SK-N-SH treated with all-trans-retinoic acid at 6 μM for 48 hours (cell line): ENCODE data around the gene CRLF1.

Source experiments
- ATAC-seq: fragments of 200-7000 bp; cut with Tn5 transposase; 3 replicates; pipeline ENCODE4 v1.9.1; 2020; ENCODE audit warnings: mild to moderate bottlenecking, moderate library complexity
- ARNTL ChIP-seq: fragments of 450-650 bp; formaldehyde crosslinking; IDR thresholded peaks from 2 replicates; pipeline ENCODE4 v1.5.0; 2020; ENCODE audit warnings: low read depth, mild to moderate bottlenecking, moderate library complexity, borderline replicate concordance
- BACH2 ChIP-seq: fragments of 250-450 bp; sonication (Bioruptor Pico); IDR thresholded peaks from 2 replicates; pipeline ENCODE4 v1.9.0; 2021; ENCODE audit warnings: mild to moderate bottlenecking, borderline replicate concordance
- CSDC2 ChIP-seq: fragments of 250-450 bp; sonication (Bioruptor Pico); IDR thresholded peaks from 2 replicates; pipeline ENCODE4 v1.5.0; 2020; ENCODE audit warnings: mild to moderate bottlenecking, moderate library complexity
- CSRNP3 ChIP-seq: fragments of 250-450 bp; sonication (Bioruptor Pico); IDR thresholded peaks from 2 replicates; pipeline ENCODE4 v1.5.1; 2021; ENCODE audit warnings: mild to moderate bottlenecking, moderate library complexity
- ESRRG ChIP-seq: fragments of 250-450 bp; sonication (Bioruptor Pico); IDR thresholded peaks from 2 replicates; pipeline ENCODE4 v1.6.1; 2021; ENCODE audit warnings: mild to moderate bottlenecking
- ISL1 ChIP-seq: fragments of 250-450 bp; sonication (Bioruptor Pico); IDR thresholded peaks from 2 replicates; pipeline ENCODE4 v2.1.2; 2022; ENCODE audit warnings: mild to moderate bottlenecking, moderate library complexity
- OSR1 ChIP-seq: fragments of 250-450 bp; sonication (Bioruptor Pico); IDR thresholded peaks from 2 replicates; pipeline ENCODE4 v1.8.0; 2022; ENCODE audit warnings: moderate library complexity, mild to moderate bottlenecking, inconsistent platforms
- PATZ1 ChIP-seq: fragments of 250-450 bp; sonication (Bioruptor Pico); IDR thresholded peaks from 2 replicates; pipeline ENCODE4 v1.8.0; 2020; ENCODE audit warnings: mild to moderate bottlenecking, moderate library complexity, borderline replicate concordance
- POU6F1 ChIP-seq: fragments of 250-450 bp; sonication (Bioruptor Pico); IDR thresholded peaks from 2 replicates; pipeline ENCODE4 v1.8.0; 2021; ENCODE audit warnings: low read depth, mild to moderate bottlenecking, moderate library complexity, borderline replicate concordance
- PPARA ChIP-seq: fragments of 250-450 bp; sonication (Bioruptor Pico); IDR thresholded peaks from 2 replicates; pipeline ENCODE4 v1.5.0; 2020; ENCODE audit warnings: mild to moderate bottlenecking, borderline replicate concordance
- SNAI2 ChIP-seq: fragments of 250-450 bp; sonication (Bioruptor Pico); IDR thresholded peaks from 2 replicates; pipeline ENCODE4 v1.5.0; 2020; ENCODE audit warnings: mild to moderate bottlenecking, moderate library complexity
- TCF4 ChIP-seq: fragments of 250-450 bp; sonication (Bioruptor Pico); IDR thresholded peaks from 2 replicates; pipeline ENCODE4 v1.8.0; 2021; ENCODE audit warnings: mild to moderate bottlenecking, moderate library complexity, borderline replicate concordance
- TOX ChIP-seq: fragments of 250-450 bp; sonication (Bioruptor Pico); IDR thresholded peaks from 2 replicates; pipeline ENCODE4 v1.8.0; 2021; ENCODE audit warnings: mild to moderate bottlenecking, moderate library complexity, borderline replicate concordance
- TSHZ2 ChIP-seq: fragments of 250-450 bp; sonication (Bioruptor Pico); IDR thresholded peaks from 2 replicates; pipeline ENCODE4 v1.5.0; 2020; ENCODE audit warnings: mild to moderate bottlenecking, moderate library complexity
- ZC3H10 ChIP-seq: fragments of 250-450 bp; sonication (Bioruptor Pico); IDR thresholded peaks from 2 replicates; pipeline ENCODE4 v1.5.1; 2021; ENCODE audit warnings: mild to moderate bottlenecking, moderate library complexity
- ZFP3 ChIP-seq: fragments of 250-450 bp; sonication (Bioruptor Pico); IDR thresholded peaks from 2 replicates; pipeline ENCODE4 v1.5.0; 2020; ENCODE audit warnings: mild to moderate bottlenecking, moderate library complexity
- ZFP30 ChIP-seq: fragments of 450-650 bp; formaldehyde crosslinking; IDR thresholded peaks from 2 replicates; pipeline ENCODE4 v1.5.0; 2022; ENCODE audit warnings: mild to moderate bottlenecking, moderate library complexity
- ZNF565 ChIP-seq: fragments of 450-650 bp; formaldehyde crosslinking; conservative IDR thresholded peaks from 2 replicates; pipeline ENCODE4 v1.5.0; 2020; ENCODE audit warnings: low read depth, mild to moderate bottlenecking, moderate library complexity
- ZNF8 ChIP-seq: fragments of 450-650 bp; formaldehyde crosslinking; IDR thresholded peaks from 2 replicates; pipeline ENCODE4 v1.5.0; 2020; ENCODE audit warnings: mild to moderate bottlenecking, moderate library complexity

The CRLF1 gene

GRCh38 chr19:18649371-18650020 is 42.9 kb upstream of the CRLF1 start:
- no peak for ATAC-seq
- TF ChIP-seq TSHZ2 = no peak
- TF ChIP-seq OSR1 (CRISPR knock-in tag) = no peak
- no peak for TF ChIP-seq CSDC2 (CRISPR knock-in tag)
- no peak for TF ChIP-seq ZNF8
- no peak for TF ChIP-seq PPARA (CRISPR knock-in tag)

- TF ChIP-seq OSR1 (CRISPR knock-in tag) (no peak), PPARA (CRISPR knock-in tag) (no peak), ISL1 (no peak), POU6F1 (CRISPR knock-in tag) (no peak), SNAI2 (CRISPR knock-in tag) (no peak), CSDC2 (CRISPR knock-in tag) (no peak)
- TF ChIP-seq, all 23 proteins: peak for 0
- no peak for ATAC-seq
Measured at GRCh38 chr19:18648973-18649315, 42.3 kb upstream of the CRLF1 start.

GRCh38 chr19:18647807-18648206 is 41.2 kb upstream of the CRLF1 start:
- TF ChIP-seq PATZ1 = no peak
- no peak for TF ChIP-seq BACH2
- no peak for TF ChIP-seq ZFP30 (CRISPR knock-in tag)
- no peak for TF ChIP-seq TSHZ2
- TF ChIP-seq ZNF565 (CRISPR knock-in tag) = no peak
- TF ChIP-seq TCF4 (CRISPR knock-in tag) = no peak
- no peak for TF ChIP-seq ARNTL
- no peak for TF ChIP-seq ZC3H10
- no peak for ATAC-seq

GRCh38 chr19:18647371-18647767 is 40.8 kb upstream of the CRLF1 start:
- ATAC-seq = no peak
- TF ChIP-seq TOX (CRISPR knock-in tag) = no peak
- no peak for TF ChIP-seq CSRNP3 (CRISPR knock-in tag)
- no peak for TF ChIP-seq PATZ1
- no peak for TF ChIP-seq ARNTL
- no peak for TF ChIP-seq ZNF8
- TF ChIP-seq ESRRG (CRISPR knock-in tag) = no peak
- TF ChIP-seq TCF4 (CRISPR knock-in tag) = no peak
- TF ChIP-seq ZFP3 (CRISPR knock-in tag) = no peak
- TF ChIP-seq ZC3H10 = no peak
- TF ChIP-seq ZFP30 (CRISPR knock-in tag) = no peak
- no peak for TF ChIP-seq BACH2
- TF ChIP-seq ISL1 = no peak
- no peak for TF ChIP-seq SNAI2 (CRISPR knock-in tag)
- no peak for TF ChIP-seq PPARA (CRISPR knock-in tag)
- no peak for TF ChIP-seq OSR1 (CRISPR knock-in tag)
